LNCaP clone FGC (cell line): ENCODE results near the gene ADNP.
A peak's percentile ranks its signal among the peaks of the same experiment; 100 is the strongest.

Experiments used
- DNase-seq: peaks from one replicate; pipeline ENCODE4 v3.0.0-alpha.2; 2011; ENCODE audit warnings: low read depth
- H3K4me3 ChIP-seq: 2 replicates; pipeline ENCODE4 v1.5.1; 2011; ENCODE audit warnings: mild to moderate bottlenecking, low read depth, low read length, control low read depth
- TF ChIP-seq, protein P1 (sequence below): IDR thresholded peaks from 2 replicates; pipeline ENCODE4 v1.5.1; 2012; ENCODE audit warnings: mild to moderate bottlenecking; ENCODE audit not compliant: control insufficient read depth, insufficient read depth; ENCODE audit errors: extremely low read depth

Gene ADNP

DNA sequence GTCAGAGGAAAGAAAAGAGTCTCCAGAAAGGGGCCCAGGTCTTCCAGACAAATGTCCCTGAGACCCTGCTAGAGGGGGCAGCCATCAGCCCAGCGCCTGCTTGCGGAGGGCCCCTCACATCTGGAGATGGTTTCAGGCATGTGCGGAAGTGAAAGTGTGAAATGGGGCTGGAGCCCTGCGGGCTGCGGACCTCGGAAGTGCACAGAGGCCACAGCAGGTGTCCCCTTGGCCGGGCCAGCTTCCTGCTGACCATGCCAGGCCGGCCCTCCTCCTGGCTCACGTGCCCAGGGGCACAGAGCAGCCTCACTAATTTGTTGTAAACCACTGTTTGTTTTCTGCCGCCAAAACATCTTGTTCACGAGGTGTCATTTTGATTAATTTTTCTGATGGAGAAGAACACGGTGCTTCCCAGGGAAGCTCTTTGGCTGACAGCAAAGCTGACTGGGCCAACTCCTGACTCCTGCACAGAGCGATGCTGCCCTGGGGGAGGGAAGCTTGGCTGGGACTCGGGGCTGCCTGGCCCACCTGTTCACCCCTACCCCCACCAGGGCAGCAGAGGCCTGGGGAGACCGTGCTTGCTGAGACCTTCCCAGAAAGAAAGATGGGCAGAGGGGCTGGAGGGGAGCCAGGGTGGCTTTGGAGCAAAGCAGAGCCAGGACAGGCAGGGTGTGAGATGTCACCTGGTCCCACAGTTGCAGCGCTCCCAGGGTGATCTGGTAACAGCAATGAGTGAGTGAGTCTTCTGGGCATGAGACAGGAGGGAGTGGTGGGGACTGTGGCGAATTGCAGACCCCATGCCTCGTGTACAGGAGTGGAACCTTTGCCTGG is 82.2 kb downstream of the ADNP start:
- DNase-seq = peak; percentile 45
- 0 out of 2 replicates have a peak overlapping the region, but pooled peaks have one; percentile 15 for H3K4me3 ChIP-seq
- TF ChIP-seq, protein P1, sequence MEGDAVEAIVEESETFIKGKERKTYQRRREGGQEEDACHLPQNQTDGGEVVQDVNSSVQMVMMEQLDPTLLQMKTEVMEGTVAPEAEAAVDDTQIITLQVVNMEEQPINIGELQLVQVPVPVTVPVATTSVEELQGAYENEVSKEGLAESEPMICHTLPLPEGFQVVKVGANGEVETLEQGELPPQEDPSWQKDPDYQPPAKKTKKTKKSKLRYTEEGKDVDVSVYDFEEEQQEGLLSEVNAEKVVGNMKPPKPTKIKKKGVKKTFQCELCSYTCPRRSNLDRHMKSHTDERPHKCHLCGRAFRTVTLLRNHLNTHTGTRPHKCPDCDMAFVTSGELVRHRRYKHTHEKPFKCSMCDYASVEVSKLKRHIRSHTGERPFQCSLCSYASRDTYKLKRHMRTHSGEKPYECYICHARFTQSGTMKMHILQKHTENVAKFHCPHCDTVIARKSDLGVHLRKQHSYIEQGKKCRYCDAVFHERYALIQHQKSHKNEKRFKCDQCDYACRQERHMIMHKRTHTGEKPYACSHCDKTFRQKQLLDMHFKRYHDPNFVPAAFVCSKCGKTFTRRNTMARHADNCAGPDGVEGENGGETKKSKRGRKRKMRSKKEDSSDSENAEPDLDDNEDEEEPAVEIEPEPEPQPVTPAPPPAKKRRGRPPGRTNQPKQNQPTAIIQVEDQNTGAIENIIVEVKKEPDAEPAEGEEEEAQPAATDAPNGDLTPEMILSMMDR = no peak

DNA sequence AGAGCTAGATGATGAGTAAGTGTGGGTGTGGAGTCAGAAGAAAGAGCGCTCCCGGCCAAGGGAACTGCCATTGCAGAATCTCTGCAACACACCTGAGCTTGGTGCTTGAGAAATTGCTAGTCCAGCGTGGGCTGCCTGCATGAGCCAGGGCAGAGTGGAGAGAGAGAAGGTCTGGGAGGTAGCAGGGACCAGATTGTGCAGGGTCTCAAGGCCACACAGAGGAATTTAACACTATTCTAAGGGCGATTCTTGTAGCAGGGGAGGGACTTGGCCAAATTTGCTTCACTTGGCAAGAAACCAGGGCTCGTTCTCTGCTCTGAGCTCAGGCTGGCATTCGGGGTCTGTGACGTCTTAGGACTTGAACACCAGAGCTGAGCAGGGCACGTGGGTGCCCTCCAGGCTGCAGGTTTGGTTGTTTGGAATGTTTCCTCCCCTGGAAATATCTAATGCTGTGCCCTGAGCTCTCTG is 82.9 kb downstream of the ADNP start:
- H3K4me3 ChIP-seq = no peak overlapping the region
- TF ChIP-seq, protein P1 = no peak
- DNase-seq = no peak

DNA sequence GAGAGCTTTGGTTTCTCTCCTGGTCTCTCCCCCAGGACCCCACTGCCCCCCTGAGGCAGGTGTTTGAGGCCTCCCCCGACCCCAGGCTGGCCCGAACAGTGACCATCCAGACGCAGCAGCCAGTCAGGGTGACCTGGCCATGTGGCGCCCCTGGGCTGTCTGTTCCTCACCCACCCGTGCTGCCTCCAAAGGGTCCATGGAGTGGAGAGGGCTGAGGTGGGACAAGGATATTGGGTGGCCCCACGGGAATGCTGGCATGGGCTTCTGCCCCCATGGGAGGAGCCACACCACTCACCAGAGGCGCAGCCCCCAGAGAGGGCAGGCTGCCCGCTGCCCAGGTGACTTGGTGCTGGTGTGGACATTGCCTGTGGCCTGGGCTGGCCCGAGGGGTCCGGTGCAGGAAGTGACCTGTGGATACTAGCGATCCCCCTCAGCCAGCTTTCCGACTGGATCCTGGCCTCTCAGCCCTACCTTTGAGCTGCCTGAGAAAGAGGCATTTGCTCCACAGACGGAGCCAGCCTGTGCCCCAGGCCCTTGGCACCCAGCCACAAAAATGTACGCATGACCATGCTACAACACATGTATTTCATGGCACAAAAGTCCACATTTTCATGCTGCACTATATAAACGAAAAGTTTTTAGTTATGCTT is 85.5 kb downstream of the ADNP start:
- TF ChIP-seq, protein P1 = no peak
- no peak for DNase-seq
- no peak overlapping the region for H3K4me3 ChIP-seq

DNA sequence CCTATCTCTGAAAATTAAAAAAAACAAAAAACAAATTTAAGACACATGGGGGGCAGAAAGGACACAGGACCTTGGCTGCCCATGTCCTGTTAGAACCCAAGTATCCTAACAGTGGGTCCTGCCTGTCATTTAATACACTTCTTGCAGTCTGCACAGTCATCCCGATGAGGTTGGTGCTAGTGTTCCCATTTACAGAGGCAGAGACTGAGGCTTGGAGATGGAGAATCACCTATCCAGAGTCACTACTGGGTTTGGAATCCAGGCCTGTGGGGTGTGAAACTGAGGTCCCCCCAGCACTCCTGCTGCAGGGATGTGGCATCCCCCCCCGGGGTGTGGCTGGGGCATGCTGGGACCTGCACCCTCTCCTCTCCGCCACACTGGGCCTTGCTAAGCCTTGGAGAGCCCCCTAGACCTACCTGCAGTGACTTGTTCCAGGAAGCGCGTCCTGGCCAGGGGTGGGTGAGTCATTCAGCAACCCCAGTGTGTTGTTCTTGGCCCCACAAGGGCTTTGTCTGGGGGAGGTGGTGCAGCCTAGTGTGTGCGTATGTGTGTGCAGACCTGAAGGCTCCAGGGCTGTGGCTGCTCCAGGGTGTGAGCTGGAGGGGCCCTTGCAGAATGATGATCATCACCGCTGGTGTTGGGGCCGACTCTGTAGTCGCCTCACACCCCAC is 86.7 kb downstream of the ADNP start:
- H3K4me3 ChIP-seq = no peak overlapping the region
- TF ChIP-seq, protein P1 = no peak
- DNase-seq = no peak

DNA sequence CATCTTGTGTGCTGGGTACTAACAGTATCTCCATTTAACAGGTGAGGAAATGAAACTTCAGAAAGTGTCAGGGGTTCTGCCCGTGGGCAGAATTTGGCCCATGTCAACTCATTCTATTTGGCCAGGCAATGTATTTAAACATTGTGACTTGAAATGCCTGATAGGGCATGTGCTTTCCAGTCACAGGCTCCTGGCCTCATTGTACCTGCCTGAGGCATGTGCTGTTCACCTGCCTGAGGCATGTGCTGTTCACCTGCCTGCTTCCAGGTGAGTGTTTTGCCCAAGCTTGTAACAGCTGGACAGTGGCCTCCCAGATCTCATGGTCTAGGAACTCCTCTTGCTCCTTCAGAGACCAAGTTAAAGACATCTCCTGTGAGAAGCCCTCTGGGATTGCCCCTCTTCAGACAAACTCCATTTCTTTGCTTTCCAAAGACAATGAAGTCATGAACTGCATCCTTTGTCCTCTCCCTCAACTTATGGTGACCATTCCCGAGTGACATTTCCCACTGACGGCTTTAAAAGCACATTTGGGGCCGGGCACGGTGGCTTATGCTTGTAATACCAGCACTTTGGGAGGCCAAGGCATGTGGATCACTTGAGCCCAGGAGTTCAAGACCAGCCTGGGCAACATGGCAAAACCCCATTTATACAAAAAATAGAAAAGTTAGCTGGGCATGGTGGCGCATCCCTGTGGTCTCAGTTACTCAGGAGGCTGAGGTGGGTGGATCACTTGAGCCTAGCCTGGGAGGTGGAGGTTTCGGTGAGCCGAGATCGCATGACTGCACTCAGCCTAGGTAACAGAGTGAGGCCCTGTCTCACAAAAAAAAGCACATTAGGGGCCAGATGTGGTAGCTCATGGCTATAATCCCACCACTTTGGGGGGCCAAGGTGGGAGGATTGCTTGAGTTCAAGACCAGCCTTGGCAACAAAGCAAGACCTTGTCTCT is 87.6 kb downstream of the ADNP start:
- H3K4me3 ChIP-seq = no peak overlapping the region
- no peak for DNase-seq

More for the DNA sequence above, 87.6 kb downstream of the ADNP start:
- TF ChIP-seq, protein P1 = no peak
